IMR-90 (cell line): ENCODE measurements around the gene EGFR. TPM values are rescaled to one million over a fixed set of nuclear protein-coding genes. Genes with fewer than 3 reads are reported as not detected.
A peak's percentile ranks its signal among the peaks of the same experiment; 100 is the strongest.

Experiments used
- ATAC-seq: fragments of 200-7000 bp; cut with Tn5 transposase; 2 replicates; pipeline ENCODE4 v1.9.1; 2020; ENCODE audit warnings: low read depth, mild to moderate bottlenecking, moderate library complexity
- BruUV-seq: library from RNA; stranded (reverse); fragments of 400-500 nt; replicated peaks from 2 replicates; lab custom pipeline; 2021; lab: Mats Ljungman, UMichigan
- CTCF ChIA-PET: fragments of 300-600 bp; formaldehyde crosslinking; extraction: SDS; loops from one replicate; lab custom pipeline; 2021; ENCODE audit warnings: antibody characterized with exemption; lab: Yijun Ruan, JAX
- POLR2A ChIA-PET: fragments of 300-600 bp; sonication (Branson Sonifier 250); formaldehyde crosslinking; loops from one replicate; lab custom pipeline; 2022; ENCODE audit warnings: antibody characterized with exemption; ENCODE audit not compliant: unreplicated experiment; lab: Charles Lee
- DNase-seq: peaks from one replicate; pipeline ENCODE4 v3.0.0; 2013
- H2AFZ ChIP-seq: replicated peaks from 2 replicates; pipeline ENCODE3; 2013; ENCODE audit warnings: low read length, mild to moderate bottlenecking; ENCODE audit not compliant: poor library complexity
- H2AK5ac ChIP-seq: 2 replicates; pipeline ENCODE4 v1.6.1; 2013; ENCODE audit warnings: low read depth, low read length, inconsistent platforms
- H2AK9ac ChIP-seq: replicated peaks from 2 replicates; pipeline ENCODE3; 2013; ENCODE audit warnings: mild to moderate bottlenecking, low read depth, low read length, moderate library complexity; ENCODE audit not compliant: poor library complexity
- H2BK120ac ChIP-seq: 2 replicates; pipeline ENCODE4 v1.6.1; 2013; ENCODE audit warnings: low read depth, low read length, inconsistent platforms
- H2BK15ac ChIP-seq: 3 replicates; pipeline ENCODE4 v1.6.1; 2013; ENCODE audit warnings: low read depth, low read length, inconsistent platforms
- H2BK20ac ChIP-seq: 2 replicates; pipeline ENCODE4 v1.6.1; 2013; ENCODE audit warnings: low read depth, mild to moderate bottlenecking, inconsistent platforms, low read length, moderate library complexity
- H2BK5ac ChIP-seq: 2 replicates; pipeline ENCODE4 v1.6.1; 2013; ENCODE audit warnings: mild to moderate bottlenecking, low read depth, low read length, inconsistent platforms; ENCODE audit not compliant: poor library complexity, severe bottlenecking
- H3K14ac ChIP-seq: replicated peaks from 2 replicates; pipeline ENCODE4 v1.6.1; 2013; ENCODE audit warnings: low read depth, low read length, inconsistent platforms
- H3K18ac ChIP-seq: 2 replicates; pipeline ENCODE4 v1.6.1; 2013; ENCODE audit warnings: low read depth, low read length, control low read depth
- H3K23ac ChIP-seq: 2 replicates; pipeline ENCODE4 v1.6.1; 2013; ENCODE audit warnings: low read depth, low read length, inconsistent platforms
- H3K27ac ChIP-seq: 2 replicates; pipeline ENCODE4 v1.5.1; 2013; ENCODE audit warnings: mild to moderate bottlenecking, control low read depth, low read length; ENCODE audit not compliant: insufficient read depth
- H3K27me3 ChIP-seq: 2 replicates; pipeline ENCODE4 v1.6.1; 2013; ENCODE audit warnings: low read length; ENCODE audit not compliant: control insufficient read depth, insufficient read depth
- H3K36me3 ChIP-seq: 2 replicates; pipeline ENCODE4 v1.6.1; 2013; ENCODE audit warnings: low read length, mixed read lengths; ENCODE audit not compliant: control insufficient read depth, insufficient read depth
- H3K4ac ChIP-seq: 2 replicates; pipeline ENCODE4 v1.6.1; 2013; ENCODE audit warnings: low read depth, low read length, inconsistent platforms
- H3K4me1 ChIP-seq: 2 replicates; pipeline ENCODE4 v1.6.1; 2013; ENCODE audit warnings: low read length, mixed read lengths; ENCODE audit not compliant: control insufficient read depth, insufficient read depth
- H3K4me2 ChIP-seq: 2 replicates; pipeline ENCODE4 v1.6.1; 2013; ENCODE audit warnings: low read depth, mild to moderate bottlenecking, control low read depth, low read length, moderate library complexity
- H3K4me3 ChIP-seq: 2 replicates; pipeline ENCODE4 v1.5.1; 2013; ENCODE audit warnings: low read depth, mild to moderate bottlenecking, control low read depth, low read length, moderate library complexity; ENCODE audit not compliant: insufficient read depth
- H3K56ac ChIP-seq: 2 replicates; pipeline ENCODE4 v1.6.1; 2013; ENCODE audit warnings: low read length, inconsistent platforms; ENCODE audit not compliant: insufficient read depth; ENCODE audit errors: extremely low read depth
- H3K79me1 ChIP-seq, 2 experiments: 2 replicates each; pipeline ENCODE4 v1.6.1; 2013; ENCODE audit warnings: low read length in 2 of 2, inconsistent platforms in 1 of 2, low read depth in 1 of 2
- H3K9ac ChIP-seq: 2 replicates; pipeline ENCODE4 v1.6.1; 2013; ENCODE audit warnings: low read depth, low read length, control low read depth
- H3K9me1 ChIP-seq: 2 replicates; pipeline ENCODE4 v1.6.1; 2013; ENCODE audit warnings: low read length, inconsistent platforms; ENCODE audit not compliant: insufficient read depth
- H3K9me3 ChIP-seq: 2 replicates; pipeline ENCODE4 v1.6.1; 2013; ENCODE audit warnings: low read length; ENCODE audit not compliant: control insufficient read depth, insufficient read depth
- H4K20me1 ChIP-seq: 2 replicates; pipeline ENCODE4 v1.6.1; 2013; ENCODE audit warnings: low read length, inconsistent platforms; ENCODE audit not compliant: insufficient read depth
- H4K5ac ChIP-seq: 2 replicates; pipeline ENCODE4 v1.6.1; 2013; ENCODE audit warnings: mild to moderate bottlenecking, low read depth, low read length, control low read depth
- H4K8ac ChIP-seq, 2 experiments: 2 replicates each; pipeline ENCODE4 v1.6.1; 2013; ENCODE audit warnings: low read depth in 2 of 2, low read length in 2 of 2, control low read depth in 1 of 2, inconsistent platforms in 1 of 2
- H4K91ac ChIP-seq: 2 replicates; pipeline ENCODE4 v1.6.1; 2013; ENCODE audit warnings: low read depth, low read length, inconsistent platforms; ENCODE audit not compliant: insufficient read depth
- MXI1 ChIP-seq: IDR thresholded peaks from 2 replicates; pipeline ENCODE4 v1.6.1; 2012; ENCODE audit warnings: low read depth, mild to moderate bottlenecking, low read length, moderate library complexity, borderline replicate concordance
- RFX5 ChIP-seq: IDR thresholded peaks from 2 replicates; pipeline ENCODE4 v1.8.0; 2012; ENCODE audit warnings: low read depth, mild to moderate bottlenecking, low read length, moderate library complexity
- WGBS, 2 experiments: methylation state at CpG; one replicate each; pipeline versions ENCODE4 v1.1.5 to v1.1.7; 2013; ENCODE audit warnings: missing lambda C conversion rate in 2 of 2; ENCODE audit not compliant: insufficient read length in 1 of 2; ENCODE audit errors: extremely low coverage in 2 of 2; 5-methylcytosine and 5-hydroxymethylcytosine counted together
- dilution Hi-C: fragments of 300-500 bp; cut with HindIII; formaldehyde crosslinking; loops from one replicate; pipeline ENCODE4 v1.14.3; 2018; ENCODE audit warnings: low sequenced_read_pairs; ENCODE audit not compliant: unreplicated experiment
- in situ Hi-C: fragments of 300-500 bp; cut with MboI; formaldehyde crosslinking; loops from 3 replicates; pipeline ENCODE4 v1.14.3; 2019; ENCODE audit warnings: low sequenced_read_pairs, inconsistent platforms, mixed read lengths
- intact Hi-C: fragments of 100-400 bp; cut with micrococcal nuclease; formaldehyde crosslinking; loops from 2 replicates; pipeline ENCODE4 v1.10.0; 2022
- polyA plus RNA-seq, 3 experiments: library from polyadenylated mRNA; depleted of rRNA; stranded (reverse); fragments of >200 nt; gene quantifications; 2 replicates each; pipeline ENCODE4 v1.2.3, GENCODE V29; 2012; ENCODE audit warnings: low replicate concordance in 1 of 3
- total RNA-seq: library from RNA; depleted of rRNA; stranded (reverse); fragments of >200 nt; gene quantifications from 2 replicates; pipeline ENCODE4 v1.2.3, GENCODE V29; 2012

EGFR gene
- total and polyA plus RNA-seq, 2 of the 4 experiments (the other 2 are of a cell fraction), result 36.9 to 60.4 TPM

DNA sequence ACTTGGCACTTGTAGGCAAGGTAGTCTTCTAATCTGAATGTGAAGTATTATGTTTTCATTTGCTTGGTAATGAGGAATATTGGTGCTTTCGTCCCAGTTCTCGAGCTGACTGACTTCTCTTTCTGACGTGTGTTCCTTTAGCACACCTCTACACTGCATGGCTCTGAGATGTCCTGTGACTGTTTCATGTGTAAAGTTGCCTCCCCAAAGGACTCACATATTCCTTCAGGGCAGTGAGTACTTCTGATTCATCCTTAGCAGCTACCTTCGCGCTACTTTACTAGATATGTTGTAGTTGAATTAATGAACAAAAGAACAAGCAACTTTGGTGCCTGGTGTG is 113.7 kb downstream of the EGFR start:
- H3K9me1 ChIP-seq, result peaks cover 16% of the 10 kb centered on the region
- dilution Hi-C loops (no loop called here), intact Hi-C loops (loop anchor here (5.0 kb wide), 2 partner anchors 110 to 210 kb away; no protein-coding TSS in a partner anchor), in situ Hi-C loops (no loop called here)
- POLR2A ChIA-PET, result interaction anchor here (0.6 to 2.1 kb wide), 4 partner anchors 46 to 326 kb away, joined by 3 to 5 read pairs (median 3); no protein-coding TSS in a partner anchor
- H3K9me3 ChIP-seq, result no peaks in the 10 kb centered on the region
- H2BK5ac ChIP-seq, result peak overlapping the region; percentile 97
- H3K18ac ChIP-seq, result peak overlapping the region; percentile 94
- TF ChIP-seq MXI1 (peak; percentile 9; the same call in 1 of the 2 replicates), RFX5 (no peak)
- CTCF ChIA-PET, result interaction anchor here (0.5 to 1.3 kb wide), 3 partner anchors 46 to 123 kb away, joined by 3 to 5 read pairs (median 3); no protein-coding TSS in a partner anchor
- peak overlapping the region; percentile 95 for H3K56ac ChIP-seq
- H2AFZ ChIP-seq, result no peak overlapping the region
- no peaks in the 10 kb centered on the region for H4K20me1 ChIP-seq
- H3K23ac ChIP-seq, result peak overlapping the region; percentile 98
- peak overlapping the region; percentile 67 for H3K4me2 ChIP-seq
- peak overlapping the region; percentile 96 for H2AK5ac ChIP-seq
- peak overlapping the region; percentile 96 for H3K14ac ChIP-seq
- H2BK120ac ChIP-seq, result peak overlapping the region; percentile 99
- peak overlapping the region; percentile 29 for H2AK9ac ChIP-seq
- peak overlapping the region; percentile 97 for H2BK15ac ChIP-seq
- no peak for ATAC-seq
- peak overlapping the region; percentile 98 for H4K91ac ChIP-seq
- H2BK20ac ChIP-seq, result peak overlapping the region; percentile 99
- H3K9ac ChIP-seq, result peak overlapping the region; percentile 60
- H4K8ac ChIP-seq, result peak overlapping the region; percentile 54 to 92
- H3K36me3 ChIP-seq, result peaks cover 2% of the 10 kb centered on the region; the same call in 1 of the 2 replicates
- H3K4me3 ChIP-seq, result no peak overlapping the region
- WGBS, 2 experiments, result no CpG with 5 or more reads among the region's 5 CpGs
- H4K5ac ChIP-seq, result peak overlapping the region; percentile 94
- H3K27me3 ChIP-seq, result no peaks in the 10 kb centered on the region
- TSS peak; percentile 72 for BruUV-seq
- DNase-seq, result no peak
- peak overlapping the region; percentile 99 for H3K4ac ChIP-seq
- peak overlapping the region; percentile 94 for H3K27ac ChIP-seq
- H3K79me1 ChIP-seq, result peaks cover 24 to 76% of the 10 kb centered on the region in 2 experiments
- peaks cover 47% of the 10 kb centered on the region for H3K4me1 ChIP-seq
